HL-60 (cell line): ENCODE measurements around the gene MDM2.

Experiments used
- CTCF ChIP-seq: IDR thresholded peaks from one replicate; pipeline ENCODE4 v1.5.1; 2011; ENCODE audit warnings: low read length, control low read depth, inconsistent platforms; ENCODE audit not compliant: insufficient read depth
- GABPA ChIP-seq: IDR thresholded peaks from 2 replicates; pipeline ENCODE4 v1.6.1; 2012; ENCODE audit warnings: low read depth
- POLR2AphosphoS5 ChIP-seq: IDR thresholded peaks from 2 replicates; pipeline ENCODE4 v1.6.1; 2012; ENCODE audit warnings: low read depth
- REST ChIP-seq: IDR thresholded peaks from 2 replicates; pipeline ENCODE4 v1.6.1; 2012; ENCODE audit warnings: low read depth; ENCODE audit not compliant: insufficient replicate concordance
- SPI1 ChIP-seq: IDR thresholded peaks from 2 replicates; pipeline ENCODE4 v1.6.1; 2012; ENCODE audit warnings: low read depth, mild to moderate bottlenecking, borderline replicate concordance

GRCh38 chr12:68831272-68831671, 23.3 kb downstream of the MDM2 start:
- TF ChIP-seq CTCF, result no peak
- TF ChIP-seq REST, result no peak
- TF ChIP-seq POLR2AphosphoS5, result no peak
- TF ChIP-seq GABPA, result no peak
- no peak for TF ChIP-seq SPI1
